Osteoblast (primary cell): ENCODE data around the gene SLC39A7. TPM values are rescaled to one million over a fixed set of nuclear protein-coding genes. Genes with fewer than 3 reads are reported as not detected.

Experiments
- DNase-seq: peaks from one replicate; pipeline ENCODE4 v3.0.0; 2011; ENCODE audit warnings: low spot score, mixed read lengths; ENCODE audit not compliant: insufficient read length; ENCODE audit errors: missing footprints
- H2AFZ ChIP-seq: 2 replicates; pipeline ENCODE4 v1.6.0; 2011; ENCODE audit warnings: mild to moderate bottlenecking, low read length
- H3K27ac ChIP-seq: 2 replicates; pipeline ENCODE4 v1.5.1; 2011; ENCODE audit warnings: mild to moderate bottlenecking, low read depth, low read length, moderate library complexity
- H3K27me3 ChIP-seq: 2 replicates; pipeline ENCODE4 v1.6.0; 2012; ENCODE audit warnings: mild to moderate bottlenecking, control low read depth, inconsistent platforms, low read length, moderate library complexity; ENCODE audit not compliant: insufficient read depth
- H3K36me3 ChIP-seq: 2 replicates; pipeline ENCODE4 v1.5.1; 2011; ENCODE audit warnings: mild to moderate bottlenecking, low read length, control low read depth, moderate library complexity; ENCODE audit not compliant: insufficient read depth
- H3K4me1 ChIP-seq: 2 replicates; pipeline ENCODE4 v1.5.1; 2011; ENCODE audit warnings: mild to moderate bottlenecking, low read length, control low read depth, moderate library complexity; ENCODE audit not compliant: insufficient read depth
- H3K4me2 ChIP-seq: 2 replicates; pipeline ENCODE4 v1.6.0; 2011; ENCODE audit warnings: mild to moderate bottlenecking, low read length; ENCODE audit not compliant: insufficient read depth
- H3K4me3 ChIP-seq: fragments of 200-600 bp; sonication (generic); 3 replicates; pipeline ENCODE4 v1.5.1; 2012; ENCODE audit warnings: mild to moderate bottlenecking, low read length, inconsistent platforms; ENCODE audit not compliant: insufficient read depth
- H3K79me2 ChIP-seq: 2 replicates; pipeline ENCODE4 v1.6.0; 2012; ENCODE audit warnings: mild to moderate bottlenecking, low read length, control low read depth, inconsistent platforms; ENCODE audit not compliant: insufficient read depth
- H3K9me3 ChIP-seq: 2 replicates; pipeline ENCODE4 v1.5.1; 2011; ENCODE audit warnings: low read depth, low read length, control low read depth
- H4K20me1 ChIP-seq: 2 replicates; pipeline ENCODE4 v1.6.0; 2012; ENCODE audit warnings: mild to moderate bottlenecking, low read length, control low read depth; ENCODE audit not compliant: insufficient read depth
- CTCF ChIP-seq: IDR thresholded peaks from 2 replicates; pipeline ENCODE4 v1.5.1; 2011; ENCODE audit warnings: mild to moderate bottlenecking, low read depth, low read length, moderate library complexity; ENCODE audit errors: extremely low read depth
- total RNA-seq: library from RNA; depleted of rRNA; stranded (reverse); fragments of >200 nt; gene quantifications from 2 replicates; pipeline ENCODE4 v1.2.3, GENCODE V29; 2012

SLC39A7 gene
- total RNA-seq, 1 donor: 108 TPM

GRCh38 chr6:33249732-33250630, 49.3 kb downstream of the SLC39A7 start:
- TF ChIP-seq CTCF: no peak

GRCh38 chr6:33250731-33251130, 50.1 kb downstream of the SLC39A7 start:
- Histone ChIP-seq H2AFZ (no peak overlapping the region), H3K9me3 (no peaks in the 10 kb centered on the region), H3K27ac (peak overlapping the region; percentile 95), H3K4me3 (peak overlapping the region; percentile 24), H3K4me1 (peaks cover 44% of the 10 kb centered on the region), H3K4me2 (peak overlapping the region; percentile 95), H3K36me3 (peaks cover 7% of the 10 kb centered on the region), H3K27me3 (no peaks in the 10 kb centered on the region), H4K20me1 (no peaks in the 10 kb centered on the region), H3K79me2 (peaks cover 10% of the 10 kb centered on the region)
- no peak for TF ChIP-seq CTCF
- no peak for DNase-seq

More at GRCh38 chr6:33249732-33250630, 49.3 kb downstream of the SLC39A7 start:
- Histone ChIP-seq H3K9me3 (no peaks in the 10 kb centered on the region), H3K36me3 (peaks cover 7% of the 10 kb centered on the region), H3K4me3 (peak overlapping the region; percentile 74), H3K4me2 (peak overlapping the region; percentile 95), H3K27ac (peak overlapping the region; percentile 95), H3K27me3 (no peaks in the 10 kb centered on the region), H3K4me1 (peaks cover 44% of the 10 kb centered on the region), H2AFZ (peak overlapping the region; percentile 78), H4K20me1 (no peaks in the 10 kb centered on the region), H3K79me2 (peaks cover 10% of the 10 kb centered on the region)
- peak; percentile 78 for DNase-seq

GRCh38 chr6:33251395-33252012, 50.8 kb downstream of the SLC39A7 start:
- no peak for TF ChIP-seq CTCF
- Histone ChIP-seq H4K20me1 (no peaks in the 10 kb centered on the region), H3K9me3 (no peaks in the 10 kb centered on the region), H3K4me3 (no peak overlapping the region), H3K27me3 (no peaks in the 10 kb centered on the region), H2AFZ (no peak overlapping the region), H3K4me2 (no peak overlapping the region), H3K4me1 (peaks cover 44% of the 10 kb centered on the region), H3K27ac (peak overlapping the region; percentile 36), H3K36me3 (peaks cover 7% of the 10 kb centered on the region), H3K79me2 (peaks cover 10% of the 10 kb centered on the region)
- DNase-seq: no peak

- Histone ChIP-seq H3K4me3 (no peak overlapping the region), H3K27me3 (no peaks in the 10 kb centered on the region), H3K9me3 (no peaks in the 10 kb centered on the region), H3K36me3 (peaks cover 13% of the 10 kb centered on the region), H3K4me2 (no peak overlapping the region), H3K27ac (no peak overlapping the region), H3K4me1 (peaks cover 40% of the 10 kb centered on the region), H3K79me2 (peaks cover 10% of the 10 kb centered on the region), H4K20me1 (no peaks in the 10 kb centered on the region), H2AFZ (no peak overlapping the region)
- no peak for DNase-seq
- TF ChIP-seq CTCF: no peak
Observed at GRCh38 chr6:33252759-33253158, 52.1 kb downstream of the SLC39A7 start.
